Lung (tissue), 12 donors: ENCODE results near the gene NRAS. TPM values are rescaled to one million over a fixed set of nuclear protein-coding genes. Genes with fewer than 3 reads are reported as not detected.

ENCODE experiments used
- ATAC-seq: fragments of 200-7000 bp; cut with Tn5 transposase; one replicate; pipeline ENCODE4 v1.9.1; 2020; ENCODE audit warnings: moderate number of reproducible peaks; ENCODE audit not compliant: insufficient read depth, low FRiP score
- DNase-seq, 3 donors: peaks; one replicate each; pipeline ENCODE4 v3.0.0-alpha.2; 2013 to 2017
- H3K27ac ChIP-seq, 2 donors: one replicate each; pipeline ENCODE4 v1.5.1; 2013; ENCODE audit warnings: mild to moderate bottlenecking in 2 of 2, moderate library complexity in 2 of 2, control low read depth in 1 of 2, inconsistent platforms in 1 of 2, low read depth in 1 of 2, low read length in 1 of 2
- H3K27me3 ChIP-seq, 3 donors: one replicate each; pipeline ENCODE4 v1.5.1; 2013; ENCODE audit warnings: low read length in 2 of 3; ENCODE audit not compliant: control insufficient read depth in 3 of 3, insufficient read depth in 3 of 3
- H3K36me3 ChIP-seq, 4 donors: one replicate each; pipeline ENCODE4 v1.5.1; 2013; ENCODE audit warnings: low read length in 4 of 4, mild to moderate bottlenecking in 1 of 4, moderate library complexity in 1 of 4; ENCODE audit not compliant: control insufficient read depth in 4 of 4, insufficient read depth in 4 of 4
- H3K4me1 ChIP-seq, 5 donors: one replicate each; pipeline ENCODE4 v1.5.1; 2013; ENCODE audit warnings: low read length in 5 of 5, mild to moderate bottlenecking in 2 of 5, moderate library complexity in 1 of 5; ENCODE audit not compliant: control insufficient read depth in 5 of 5, insufficient read depth in 5 of 5
- H3K4me3 ChIP-seq: one replicate; pipeline ENCODE4 v1.5.1; 2013; ENCODE audit warnings: mild to moderate bottlenecking, control low read depth, moderate library complexity
- H3K9ac ChIP-seq, 2 donors: one replicate each; pipeline ENCODE4 v1.5.1; 2013; ENCODE audit warnings: low read length in 2 of 2, control low read depth in 1 of 2; ENCODE audit not compliant: insufficient read depth in 1 of 2
- H3K9me3 ChIP-seq, 4 donors: one replicate each; pipeline ENCODE4 v1.5.1; 2013; ENCODE audit warnings: low read length in 3 of 4, mild to moderate bottlenecking in 1 of 4, moderate library complexity in 1 of 4; ENCODE audit not compliant: control insufficient read depth in 4 of 4, insufficient read depth in 3 of 4
- CTCF ChIP-seq: IDR thresholded peaks from 2 replicates; pipeline ENCODE4 v1.5.1; 2012; ENCODE audit warnings: mild to moderate bottlenecking; ENCODE audit errors: control extremely low read depth, extremely low read depth
- WGBS, 2 donors: extraction: QIAGEN DNeasy Blood & Tissue Kit; methylation state at CpG; one replicate each; pipeline ENCODE4 v1.1.7; 2013; 5-methylcytosine and 5-hydroxymethylcytosine counted together
- polyA plus RNA-seq, 2 donors: library from polyadenylated mRNA; stranded (reverse); fragments of 200-250 nt; gene quantifications; one replicate each; pipeline ENCODE4 v1.2.1, GENCODE V29; 2013
- total RNA-seq, 2 donors: library from RNA; depleted of rRNA in 1 of 2; stranded (reverse); fragments of >200 nt in 1 of 2; gene quantifications; one replicate each; pipeline ENCODE4 v1.2.1, GENCODE V29; 2014 to 2021
- donor health status: control.
- donor health status: control.
- donor health status: Bipolar disorder and iron deficiency.
- donor health status: healthy.
- donor health status: DM: yes; HTN: yes; CAD: no.

The NRAS gene
- total and polyA plus RNA-seq, 4 donors, result 14.6 to 43.3 (median 28.5) TPM

DNA sequence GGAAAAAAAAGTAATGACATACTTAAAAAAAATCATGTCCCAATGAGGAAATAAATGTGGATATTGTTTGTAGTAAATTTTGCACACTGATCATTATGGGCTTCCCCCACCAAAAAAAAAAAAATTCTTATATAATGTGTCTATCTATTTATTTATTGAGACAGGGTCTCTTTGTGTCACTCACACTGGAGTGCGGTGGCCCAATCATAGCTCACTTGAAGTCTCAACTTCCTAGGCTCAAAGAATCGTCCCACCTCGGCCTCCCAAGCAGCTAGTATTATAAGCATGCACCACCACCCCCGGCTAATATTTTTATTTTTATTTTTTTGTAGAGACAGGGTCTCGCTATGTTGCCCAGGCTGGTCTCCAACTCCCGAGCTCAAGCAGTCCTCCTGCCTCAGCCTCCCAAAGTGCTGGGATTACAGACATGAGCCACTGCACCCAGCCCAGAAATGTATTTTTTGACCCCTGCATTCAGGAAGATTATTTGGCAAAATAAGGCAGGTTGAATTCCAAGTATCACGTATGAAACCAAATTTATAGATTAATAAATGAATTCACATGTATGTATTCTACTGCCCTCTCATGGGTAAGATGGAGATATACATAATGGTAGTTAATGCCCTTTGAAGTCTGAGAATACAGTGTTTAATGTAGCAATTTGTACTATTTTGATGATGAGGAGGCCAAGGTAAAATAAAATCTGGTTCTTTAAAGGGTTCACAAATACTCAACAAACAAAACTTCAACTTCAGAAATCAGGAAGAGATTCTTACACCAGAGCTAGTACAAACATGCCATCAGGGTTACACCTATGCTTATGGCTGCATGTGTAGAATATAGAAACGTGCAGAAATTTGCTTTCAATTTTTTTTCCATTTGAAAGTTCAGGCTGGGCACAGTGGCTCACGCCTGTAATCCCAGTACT lies 45.3 kb downstream of the NRAS start:
- TF ChIP-seq CTCF, result no peak
- H3K9ac ChIP-seq, result no peak overlapping the region
- peaks cover 0 to 4% (median 0%) of the 10 kb centered on the region in 5 donors for H3K4me1 ChIP-seq
- H3K27me3 ChIP-seq, result no peaks in the 10 kb centered on the region
- peak overlapping the region in 1 of 2 donors; percentile 20 for H3K27ac ChIP-seq
- no peaks in the 10 kb centered on the region for H3K36me3 ChIP-seq
- no peak overlapping the region for H3K4me3 ChIP-seq
- DNase-seq (peak in 2 of 3 donors; percentile 25 to 26), ATAC-seq (no peak)
- H3K9me3 ChIP-seq, result no peaks in the 10 kb centered on the region
- WGBS, 2 donors, result 63 to 66% methylated on average over 9 of the region's 9 CpGs

- no peaks in the 10 kb centered on the region for H3K27me3 ChIP-seq
- peak overlapping the region; percentile 67 to 93 for H3K27ac ChIP-seq
- ATAC-seq (peak; percentile 98), DNase-seq (peak; percentile 93 to 94 (median 94))
- no peaks in the 10 kb centered on the region for H3K36me3 ChIP-seq
- H3K9ac ChIP-seq, result peak overlapping the region in 1 of 2 donors; percentile 59
- peak overlapping the region; percentile 73 for H3K4me3 ChIP-seq
- H3K4me1 ChIP-seq, result peaks cover 0 to 4% (median 0%) of the 10 kb centered on the region in 5 donors
- 4% methylated on average over 45 of the region's 45 CpGs for WGBS, 2 donors
- no peaks in the 10 kb centered on the region for H3K9me3 ChIP-seq
- no peak for TF ChIP-seq CTCF
Observed at GRCh38 chr1:114670083-114671010, 46.2 kb downstream of the NRAS start.

- ATAC-seq, result peak; percentile 58
- Histone ChIP-seq H3K27ac (peak within 1 kb of the TSS; percentile 73 to 93), H3K9me3 (no peaks in the 10 kb centered on the region), H3K4me3 (peak within 1 kb of the TSS; percentile 73), H3K27me3 (no peaks in the 10 kb centered on the region), H3K4me1 (peaks cover 0 to 4% (median 0%) of the 10 kb centered on the region in 5 donors), H3K36me3 (no peaks in the 10 kb centered on the region), H3K9ac (peak within 1 kb of the TSS in 1 of 2 donors; percentile 84)
- 0 to 1% methylated on average over 49 to 50 of the region's 50 CpGs for WGBS, 2 donors
- no peak for DNase-seq
- no peak for TF ChIP-seq CTCF
Observed at GRCh38 chr1:114669562-114670082, 46.9 kb downstream of the NRAS start, which contains the start of gene DENND2C. Gene DENND2C, minus strand, starts transcription at chr1:114670049. Its CDS starts 44,065 bp downstream, at chr1:114625984.
